GM12801 (cell line): ENCODE measurements around the gene SERPINB2.

ENCODE experiments used
- TF ChIP-seq, protein P1 (sequence below): IDR thresholded peaks from one replicate; pipeline ENCODE4 v1.5.1; 2011; ENCODE audit warnings: control low read depth; ENCODE audit not compliant: insufficient read length; ENCODE audit errors: extremely low read depth

SERPINB2 gene

DNA sequence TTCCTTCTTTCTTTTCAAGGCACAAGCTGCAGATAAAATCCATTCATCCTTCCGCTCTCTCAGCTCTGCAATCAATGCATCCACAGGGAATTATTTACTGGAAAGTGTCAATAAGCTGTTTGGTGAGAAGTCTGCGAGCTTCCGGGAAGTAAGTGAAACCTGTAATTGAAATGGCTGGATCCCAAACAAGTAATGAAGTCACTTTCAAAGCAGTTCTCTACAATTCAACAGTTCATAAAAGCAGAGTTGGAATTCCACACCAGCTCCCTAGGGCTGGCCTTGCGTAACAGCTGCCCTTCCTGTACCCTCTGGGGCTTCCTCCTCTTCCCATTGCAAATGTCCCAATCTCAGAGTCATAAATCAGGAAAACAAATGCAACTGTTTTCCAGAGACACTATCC lies 9.6 kb downstream of the SERPINB2 start:
- TF ChIP-seq, protein P1, sequence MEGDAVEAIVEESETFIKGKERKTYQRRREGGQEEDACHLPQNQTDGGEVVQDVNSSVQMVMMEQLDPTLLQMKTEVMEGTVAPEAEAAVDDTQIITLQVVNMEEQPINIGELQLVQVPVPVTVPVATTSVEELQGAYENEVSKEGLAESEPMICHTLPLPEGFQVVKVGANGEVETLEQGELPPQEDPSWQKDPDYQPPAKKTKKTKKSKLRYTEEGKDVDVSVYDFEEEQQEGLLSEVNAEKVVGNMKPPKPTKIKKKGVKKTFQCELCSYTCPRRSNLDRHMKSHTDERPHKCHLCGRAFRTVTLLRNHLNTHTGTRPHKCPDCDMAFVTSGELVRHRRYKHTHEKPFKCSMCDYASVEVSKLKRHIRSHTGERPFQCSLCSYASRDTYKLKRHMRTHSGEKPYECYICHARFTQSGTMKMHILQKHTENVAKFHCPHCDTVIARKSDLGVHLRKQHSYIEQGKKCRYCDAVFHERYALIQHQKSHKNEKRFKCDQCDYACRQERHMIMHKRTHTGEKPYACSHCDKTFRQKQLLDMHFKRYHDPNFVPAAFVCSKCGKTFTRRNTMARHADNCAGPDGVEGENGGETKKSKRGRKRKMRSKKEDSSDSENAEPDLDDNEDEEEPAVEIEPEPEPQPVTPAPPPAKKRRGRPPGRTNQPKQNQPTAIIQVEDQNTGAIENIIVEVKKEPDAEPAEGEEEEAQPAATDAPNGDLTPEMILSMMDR, result no peak

DNA sequence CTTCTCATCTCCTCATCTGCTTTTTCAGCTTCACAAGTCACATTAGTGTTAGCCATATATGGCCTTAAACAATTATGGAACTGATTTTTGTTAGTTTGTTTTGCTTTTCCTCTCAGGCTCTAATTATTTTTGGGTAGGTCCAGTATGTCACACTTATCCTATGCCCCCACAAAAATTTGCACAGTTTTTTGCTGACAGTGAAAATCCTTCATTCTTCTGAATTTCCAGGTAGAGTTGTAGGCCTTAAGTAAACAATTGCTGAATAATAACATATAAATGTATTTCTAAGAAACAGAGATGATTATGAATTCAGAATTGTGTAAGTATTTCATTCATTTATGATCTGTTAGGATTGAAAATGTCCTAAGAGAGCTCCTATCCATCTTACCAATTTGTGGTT lies 11.7 kb downstream of the SERPINB2 start:
- TF ChIP-seq, protein P1, result no peak

DNA sequence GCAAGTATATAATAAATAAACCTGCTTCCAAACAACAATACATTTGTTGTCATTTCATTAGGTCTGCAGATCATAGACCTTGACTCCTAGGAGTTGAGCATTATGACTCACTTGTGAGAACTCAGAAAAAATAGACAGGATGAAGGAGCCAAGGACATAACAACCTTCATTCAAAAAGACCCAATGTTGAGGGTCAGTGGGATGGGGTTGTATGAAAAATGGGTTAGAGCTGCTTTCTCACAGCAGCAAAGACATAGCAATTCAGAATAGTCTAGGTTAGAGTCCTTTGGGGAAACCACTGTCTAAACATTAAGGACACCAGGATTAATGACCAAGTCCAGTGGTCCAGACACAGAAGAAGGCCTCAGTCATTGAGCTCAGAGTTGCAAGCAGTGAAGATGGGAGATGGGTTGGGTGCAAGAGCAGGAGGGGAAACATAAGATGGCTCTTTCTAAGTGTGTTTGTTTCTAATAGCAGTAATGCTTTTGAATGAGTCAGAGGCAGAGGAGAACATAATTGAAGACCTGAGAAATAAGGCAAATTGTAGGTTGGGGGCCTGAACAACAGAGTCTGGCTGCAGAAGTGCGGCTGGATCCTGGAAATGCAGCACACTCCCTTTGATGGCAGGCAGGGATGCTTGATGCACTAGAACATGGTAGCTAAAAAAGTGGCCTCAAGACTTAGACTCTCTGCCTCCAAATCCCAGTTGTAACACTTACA lies 16.5 kb downstream of the SERPINB2 start:
- TF ChIP-seq, protein P1, result no peak

DNA sequence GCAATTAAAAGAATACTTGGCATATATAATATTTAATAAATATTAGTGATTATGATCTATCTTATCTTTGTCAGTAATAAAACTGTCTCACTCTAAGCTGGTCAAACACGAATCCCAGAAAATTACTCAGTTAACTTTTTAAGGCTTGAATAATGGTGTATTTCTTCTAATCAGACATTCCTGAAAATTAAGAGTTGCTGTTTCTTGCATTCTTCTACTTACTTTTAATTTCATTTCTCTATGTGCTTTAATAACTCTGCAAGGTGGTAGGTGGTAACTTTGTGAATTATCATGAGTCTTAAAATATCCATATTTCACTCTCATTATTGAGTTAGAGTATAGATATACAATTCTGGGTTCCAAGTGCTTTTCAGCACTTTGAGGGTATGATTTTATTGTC lies 17.2 kb downstream of the SERPINB2 start:
- TF ChIP-seq, protein P1, result no peak

DNA sequence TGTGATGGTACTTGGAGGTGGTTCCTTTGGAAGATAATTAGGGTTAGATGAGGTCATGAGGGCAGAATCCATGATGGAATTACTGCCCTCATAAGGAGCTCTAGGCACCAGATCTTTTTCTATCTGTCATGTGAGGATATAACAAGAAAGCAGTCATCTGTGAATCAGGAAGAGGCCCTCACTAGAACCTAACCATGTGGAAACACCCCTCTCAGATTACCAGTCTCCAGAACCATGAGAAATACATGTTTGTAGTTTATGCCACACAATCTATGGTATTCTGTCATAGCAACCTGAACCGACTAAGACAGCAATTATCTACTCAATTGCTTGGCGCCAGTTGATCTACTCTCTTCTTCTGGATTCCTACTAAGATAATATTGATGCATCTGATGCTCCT lies 17.9 kb downstream of the SERPINB2 start:
- TF ChIP-seq, protein P1, result no peak

DNA sequence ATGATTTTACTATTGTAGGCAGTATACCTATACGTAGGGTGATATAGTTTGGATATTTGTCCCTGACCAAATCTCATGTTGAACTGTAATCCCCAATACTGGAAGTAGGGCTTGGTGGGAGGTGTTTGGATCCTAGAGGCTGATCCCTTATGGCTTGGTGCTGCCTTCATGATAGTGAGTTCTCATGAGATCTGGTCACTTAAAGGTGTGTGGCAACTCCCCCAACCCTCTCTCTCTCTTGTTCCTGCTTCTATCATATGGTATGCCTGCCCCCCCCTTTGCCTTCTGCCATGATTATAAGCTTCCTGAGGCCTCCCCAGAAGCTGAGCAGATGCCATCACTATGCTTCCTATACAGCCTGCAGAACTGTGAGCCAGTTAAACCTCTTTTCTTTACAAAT lies 18.6 kb downstream of the SERPINB2 start:
- TF ChIP-seq, protein P1, result no peak

DNA sequence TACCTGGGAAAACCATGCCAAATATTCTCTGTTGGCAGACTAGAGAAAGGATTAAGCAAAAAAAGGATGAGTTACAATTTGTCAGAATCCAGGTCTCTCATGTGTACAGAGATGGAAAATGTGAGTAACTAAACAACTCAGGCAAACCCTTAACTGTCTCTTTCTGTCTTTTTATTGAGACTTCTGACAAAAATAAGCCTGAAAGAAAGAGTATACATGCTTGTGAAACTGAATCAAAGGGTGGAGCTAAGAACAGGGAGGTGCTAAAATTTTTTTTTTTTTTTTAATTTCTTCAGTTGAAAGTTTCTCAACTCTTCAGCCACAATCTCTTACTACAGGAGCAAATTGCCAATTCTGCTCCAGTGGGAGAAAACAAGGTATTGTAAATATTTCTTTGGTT lies 20.2 kb downstream of the SERPINB2 start, which contains the start of gene SERPINB10:
Gene SERPINB10 (plus strand): TSS at position 295 of the 400 bp plus-strand sequence. CDS start 7,553 bp downstream, outside the sequence.
- TF ChIP-seq, protein P1, result no peak

DNA sequence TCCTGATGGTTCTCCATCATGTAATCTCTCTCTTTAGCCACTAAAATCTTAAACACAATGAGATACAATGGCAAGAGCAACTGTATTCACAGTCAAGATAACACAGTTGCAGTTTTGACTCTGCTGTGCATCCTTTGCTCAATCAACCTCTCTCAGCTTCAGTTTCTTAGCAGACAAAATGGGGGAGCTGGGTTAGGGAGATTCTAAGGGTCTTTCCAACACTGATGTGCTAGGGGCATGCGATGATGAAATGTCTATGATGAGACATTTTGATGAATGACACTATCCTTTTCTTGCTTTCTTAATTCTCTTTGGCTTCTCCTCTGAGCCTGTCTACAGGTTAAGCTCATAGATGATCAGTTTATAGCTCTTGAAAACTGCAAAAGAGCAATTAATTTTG lies 21.4 kb downstream of the SERPINB2 start:
- TF ChIP-seq, protein P1, result no peak
